AML-193 (cell line): ENCODE results near the gene KRT78.

Experiments
- DNase-seq, 2 experiments: peaks; one replicate each; lab custom pipeline; 2025; lab: John Stamatoyannopoulos, UW

Gene KRT78

GRCh38 chr12:52838609-52839435 is 10.0 kb downstream of the KRT78 start:
- DNase-seq = no peak

DNA sequence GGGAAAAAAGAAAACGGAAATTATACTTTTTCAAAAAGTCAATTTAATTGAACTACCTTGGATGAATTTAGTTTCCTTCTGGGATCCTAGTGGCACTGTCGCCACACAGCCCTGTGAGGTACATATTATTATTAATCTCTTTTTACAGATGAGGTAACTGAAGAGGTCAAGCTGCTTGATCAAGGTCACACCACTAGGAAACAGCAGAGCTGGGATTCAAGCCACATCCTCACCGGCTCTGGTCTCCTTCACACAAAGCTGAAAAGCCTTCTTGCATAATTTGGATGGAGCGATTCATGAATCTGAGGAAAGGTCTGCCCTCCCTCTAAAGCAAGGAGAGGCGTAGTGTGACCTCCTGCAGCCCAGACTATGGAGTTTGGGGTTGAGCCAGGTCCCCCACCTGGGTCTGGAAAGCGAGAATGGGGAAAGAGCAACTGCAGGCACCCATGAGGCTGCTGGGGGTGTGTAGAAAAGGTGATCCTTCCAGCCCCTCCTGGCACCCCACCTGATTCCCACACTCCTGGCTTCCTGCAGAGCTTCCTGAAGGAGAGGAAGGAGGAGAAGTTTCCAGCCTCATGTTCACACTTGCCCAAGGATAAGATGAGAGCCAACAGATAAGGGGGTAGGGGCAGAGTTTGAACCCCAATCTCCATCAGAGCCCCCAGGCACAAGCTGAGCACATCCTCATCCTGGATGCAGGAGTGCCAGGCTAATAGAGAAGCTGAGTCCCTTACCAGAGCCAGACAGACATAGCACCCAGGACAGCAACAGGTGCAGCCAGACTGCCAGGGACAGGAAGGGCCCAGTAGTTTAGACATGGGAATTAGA is 10.8 kb downstream of the KRT78 start:
- no peak for DNase-seq

DNA sequence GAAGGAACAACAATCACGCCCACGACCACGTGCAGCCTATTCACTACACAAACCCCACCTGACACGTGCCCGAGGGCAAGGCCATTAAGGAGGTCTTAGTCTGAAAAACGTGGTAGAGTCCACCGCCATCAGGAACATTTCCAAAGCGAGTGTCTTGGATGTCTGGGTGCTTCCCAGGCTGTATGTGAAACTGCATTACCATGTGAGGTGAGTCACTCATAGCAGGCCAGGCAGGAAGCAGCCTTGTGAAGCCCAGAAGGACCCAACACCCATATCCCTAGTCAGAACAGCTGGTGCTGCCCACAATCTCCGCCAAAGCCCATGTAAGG is 11.4 kb downstream of the KRT78 start:
- no peak for DNase-seq

DNA sequence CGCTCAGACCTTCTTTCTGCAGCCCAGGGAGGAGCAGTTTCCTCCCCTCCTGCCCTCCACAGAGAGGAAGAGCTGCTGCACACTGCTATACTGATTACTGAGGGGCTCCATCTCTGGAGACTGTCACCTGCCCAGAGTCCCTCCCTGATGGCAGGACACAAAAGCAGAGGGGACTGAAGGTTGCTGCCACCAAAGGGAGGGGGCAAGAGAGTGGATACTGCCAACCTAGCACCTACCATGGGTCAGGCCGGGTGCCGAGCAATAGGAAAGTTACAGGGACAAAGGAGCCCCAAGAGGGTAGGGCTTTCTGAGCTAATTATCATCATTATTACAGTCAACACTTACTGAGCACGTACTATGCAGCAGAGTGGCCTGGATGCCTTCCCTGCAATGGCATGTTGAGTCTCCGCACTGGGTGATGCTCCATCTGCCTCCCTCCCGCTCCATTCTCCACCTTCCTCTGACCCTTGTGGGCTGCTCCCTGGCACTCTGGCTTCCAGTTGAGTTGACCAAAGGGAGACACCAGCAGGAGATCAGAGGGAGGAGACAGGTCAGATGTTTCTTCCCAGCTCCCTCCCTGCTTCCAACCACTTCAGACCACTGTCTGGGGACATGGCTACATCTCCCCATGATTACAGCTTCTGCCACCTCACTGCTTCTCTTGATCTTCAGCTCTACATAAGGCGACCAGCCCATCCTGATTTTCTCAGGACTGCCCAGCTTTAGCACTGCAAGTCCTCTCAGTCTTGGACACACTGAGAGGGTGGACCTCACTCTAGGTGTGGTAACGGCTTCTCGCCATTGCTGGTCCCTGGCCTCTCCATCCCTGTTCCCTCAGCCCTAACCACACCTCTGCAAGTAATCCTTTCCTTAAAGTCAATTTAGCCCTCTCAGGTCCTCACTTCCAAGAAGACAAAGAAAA is 12.0 kb downstream of the KRT78 start:
- DNase-seq = no peak

DNA sequence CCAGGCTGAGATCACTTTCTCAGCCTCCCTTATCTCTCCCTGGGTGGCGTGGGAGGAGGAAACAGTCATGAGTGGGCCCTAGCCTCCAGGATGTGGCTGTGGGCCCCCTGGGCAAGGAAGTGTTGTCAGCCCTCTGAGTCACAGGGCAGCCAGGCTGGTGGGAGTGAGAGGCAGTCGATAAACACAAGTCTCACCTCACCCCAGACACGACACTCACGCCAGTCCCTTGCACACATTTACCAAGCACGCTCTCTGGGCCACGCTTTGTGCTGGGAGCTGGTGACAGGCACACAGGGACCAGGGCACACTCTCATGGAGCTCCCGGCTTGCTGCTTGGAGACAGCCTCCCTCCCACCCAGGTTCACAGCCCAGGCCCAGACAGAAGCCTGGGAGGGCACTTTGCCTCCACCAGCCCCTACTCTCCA is 12.7 kb downstream of the KRT78 start:
- DNase-seq = no peak

GRCh38 chr12:52835271-52836041 is 13.3 kb downstream of the KRT78 start:
- DNase-seq = no peak

DNA sequence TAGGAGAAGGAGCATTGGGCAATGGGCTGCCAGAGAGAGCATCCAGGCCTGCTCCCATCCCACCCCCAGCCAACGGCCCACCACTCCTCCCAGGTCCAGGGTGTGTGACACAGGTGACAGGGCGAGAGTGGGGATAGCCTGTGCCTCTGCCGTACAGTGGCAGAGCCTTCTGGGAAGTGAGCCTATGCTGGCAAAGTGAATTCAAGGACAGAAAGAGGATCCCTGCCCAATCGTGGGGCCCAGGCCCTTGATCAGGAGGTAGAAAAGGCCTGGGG is 14.1 kb downstream of the KRT78 start:
- DNase-seq = no peak

DNA sequence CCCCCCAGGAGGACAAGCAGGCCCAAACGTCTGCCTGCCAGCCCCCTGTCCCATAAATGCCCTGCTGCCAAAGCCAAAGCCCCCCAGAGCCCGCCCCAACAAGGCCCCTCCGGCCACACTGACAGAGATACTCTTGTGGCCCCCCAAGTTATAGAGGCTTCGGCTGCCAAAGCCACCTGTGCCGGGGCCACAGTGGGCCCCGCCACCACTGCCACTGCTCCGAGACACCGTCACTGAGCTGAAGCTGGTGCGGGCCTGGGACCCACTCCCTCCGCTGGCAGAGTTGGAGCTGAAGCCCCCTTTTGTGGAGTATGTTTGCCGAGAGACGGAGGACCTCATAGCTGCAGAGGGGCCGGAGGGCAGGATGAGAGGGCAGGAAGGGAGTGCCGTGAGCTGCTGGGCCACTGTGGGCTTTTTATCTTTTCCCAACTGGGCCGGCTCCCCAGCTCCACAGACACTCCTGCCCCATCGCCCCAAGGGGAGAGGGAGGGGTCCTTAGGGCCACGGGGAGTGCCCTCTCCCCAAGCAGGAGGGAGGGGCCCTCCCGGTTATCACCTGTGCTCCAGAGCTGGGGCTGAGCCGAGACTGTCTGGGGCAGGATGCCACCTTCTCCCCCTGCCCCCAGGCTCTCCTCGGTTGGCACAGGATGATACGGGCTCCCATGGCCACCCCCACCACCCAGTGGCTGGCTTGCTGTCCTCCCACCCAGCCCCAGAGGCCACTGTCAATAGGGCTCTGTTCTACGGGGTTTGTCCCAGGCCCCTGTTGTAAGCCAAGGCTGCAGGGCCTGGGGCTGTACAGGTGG is 14.7 kb downstream of the KRT78 start, which contains the start of gene KRT79:
Gene KRT79, minus strand, starts transcription at position 390 of the 805 bp plus-strand sequence. Its CDS starts 51 bp downstream, at position 339.
- no peak for DNase-seq

DNA sequence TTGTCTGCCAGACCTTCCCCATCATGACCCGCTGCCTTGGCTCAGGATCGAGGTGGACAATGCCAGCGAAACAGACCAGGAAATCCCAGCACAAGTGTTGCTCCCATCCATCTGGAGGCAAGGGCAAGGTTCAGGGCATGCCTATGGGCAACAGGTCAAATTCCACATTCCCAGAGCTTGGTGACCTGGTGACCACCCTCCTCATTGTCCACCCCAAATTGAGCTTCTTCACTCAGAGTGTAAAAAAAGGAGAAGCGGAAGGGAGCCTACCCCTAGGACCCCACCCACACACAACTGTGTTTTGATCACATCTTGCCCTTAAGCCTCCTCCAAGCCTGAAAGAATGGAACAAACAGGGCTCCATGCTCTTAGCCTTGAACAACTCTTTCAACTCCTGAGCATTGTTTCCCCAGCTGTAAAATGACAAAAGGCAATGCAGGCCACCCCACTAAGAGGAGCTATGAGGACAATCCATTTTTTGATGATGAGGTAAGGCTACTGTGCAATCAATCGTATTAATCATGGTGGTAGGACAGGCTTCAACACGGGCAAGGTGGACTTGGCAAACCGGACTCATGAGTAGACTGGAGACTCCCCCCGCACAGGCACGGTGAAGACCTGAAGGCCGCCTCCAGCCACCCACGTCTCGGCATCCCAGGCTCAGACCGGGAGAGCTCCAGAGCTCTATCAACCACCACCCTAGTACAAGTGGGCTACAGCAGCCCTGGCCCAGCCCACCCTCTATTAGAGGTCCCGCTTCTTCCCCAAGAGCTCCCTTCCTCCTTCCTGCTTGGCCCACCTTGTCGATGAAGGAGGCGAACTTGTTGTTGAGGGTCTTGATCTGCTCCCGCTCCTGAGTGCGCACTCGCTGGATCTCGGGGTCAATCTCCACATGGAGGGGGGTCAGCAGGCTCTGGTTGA is 15.5 kb downstream of the KRT78 start:
- no peak for DNase-seq

- no peak for DNase-seq
These were observed 16.3 kb downstream of the KRT78 start for GRCh38 chr12:52832451-52832850.

DNA sequence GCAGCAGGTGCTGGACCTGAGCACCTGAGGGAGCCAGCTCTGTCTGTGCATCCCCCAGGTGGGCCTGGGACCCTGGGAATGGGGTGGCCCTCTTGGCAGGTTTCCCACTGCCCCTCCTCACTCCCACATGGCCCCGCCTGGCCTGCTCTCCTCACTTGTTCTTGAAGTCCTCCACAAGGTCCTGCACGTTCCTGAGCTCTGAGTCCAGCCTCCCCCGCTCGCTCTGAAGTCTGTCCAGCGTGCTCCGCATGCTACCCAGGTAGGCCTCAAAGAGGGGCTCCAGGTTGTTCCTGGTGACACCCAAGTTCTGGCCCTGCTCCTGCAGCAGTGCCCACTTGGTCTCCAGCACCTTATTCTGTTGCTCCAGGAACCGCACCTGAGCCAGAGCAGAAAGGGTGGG is 17.5 kb downstream of the KRT78 start:
- no peak for DNase-seq

- no peak for DNase-seq
These were observed 18.6 kb downstream of the KRT78 start for GRCh38 chr12:52829986-52830770.

GRCh38 chr12:52828591-52829021 is 20.2 kb downstream of the KRT78 start:
- DNase-seq = no peak

- DNase-seq = no peak
These were observed 20.6 kb downstream of the KRT78 start for GRCh38 chr12:52828156-52828555.

DNA sequence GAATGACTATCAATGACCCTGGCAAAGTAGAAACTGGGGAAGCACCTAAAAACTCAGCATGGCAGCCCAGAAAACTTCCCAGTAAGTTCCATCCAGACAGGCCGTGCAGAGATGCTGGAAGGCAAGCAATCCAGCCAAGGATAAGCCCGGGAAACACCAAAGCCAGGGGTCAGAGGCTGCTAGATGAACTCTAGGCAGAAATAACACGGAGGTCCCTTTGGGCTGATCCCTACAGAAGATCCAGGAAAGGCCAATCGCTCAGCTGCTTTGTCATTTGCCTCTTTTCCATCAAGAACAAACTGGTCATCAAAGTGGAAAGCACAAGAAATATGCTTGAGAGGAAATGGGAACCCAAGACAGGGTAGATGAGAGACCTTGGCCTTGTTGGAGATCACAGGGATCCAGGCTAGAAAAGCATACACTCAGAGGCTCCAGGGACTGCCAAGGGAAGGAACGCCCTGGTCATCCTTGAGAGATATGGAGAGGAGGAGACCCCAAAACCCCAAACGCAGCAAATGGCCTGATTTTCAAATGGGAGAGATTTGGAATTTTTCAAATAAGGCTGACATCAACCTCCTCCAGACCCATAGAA is 21.2 kb downstream of the KRT78 start:
- no peak for DNase-seq

DNA sequence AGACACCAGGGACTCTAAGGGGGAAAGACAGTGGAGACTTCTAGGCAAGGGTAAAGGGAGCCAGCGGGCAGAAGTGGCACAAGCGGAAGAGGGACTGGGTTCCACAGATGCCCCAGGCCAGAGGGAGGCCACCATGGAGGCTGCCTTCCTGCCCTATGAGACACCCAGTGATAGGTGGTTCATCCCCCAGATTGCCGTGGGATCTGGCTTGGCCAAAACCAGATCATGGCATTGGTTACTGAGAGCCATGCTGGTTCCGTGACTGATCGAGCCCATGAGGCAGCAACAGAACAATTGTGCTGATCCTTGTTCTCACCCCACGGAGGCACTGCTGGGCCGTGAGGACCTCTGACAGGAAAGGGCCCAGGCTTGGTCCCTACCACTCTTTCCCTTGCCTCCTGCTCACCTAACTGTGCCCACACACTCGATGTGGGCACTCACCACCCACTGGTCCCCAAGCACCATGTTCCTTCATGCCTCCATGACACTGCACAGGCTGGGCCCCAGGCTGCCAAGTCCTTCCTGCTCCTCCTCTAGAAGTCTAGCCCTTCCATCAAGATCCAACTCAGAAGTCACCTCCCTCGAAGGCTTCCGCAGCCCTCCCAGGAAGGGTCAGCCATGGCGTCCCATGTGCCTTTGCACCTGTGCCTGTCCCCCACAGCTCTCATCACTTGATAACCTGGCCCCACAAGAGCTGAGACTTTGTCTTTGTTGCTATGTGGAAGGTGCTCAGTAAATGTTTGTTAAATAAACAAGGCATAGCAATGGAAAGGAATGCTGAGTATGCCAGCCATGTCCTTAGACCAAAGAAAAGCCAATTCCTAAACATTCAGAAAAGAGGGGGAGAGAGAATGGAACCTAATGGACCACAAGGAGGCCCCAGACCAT is 21.9 kb downstream of the KRT78 start:
- DNase-seq = no peak

DNA sequence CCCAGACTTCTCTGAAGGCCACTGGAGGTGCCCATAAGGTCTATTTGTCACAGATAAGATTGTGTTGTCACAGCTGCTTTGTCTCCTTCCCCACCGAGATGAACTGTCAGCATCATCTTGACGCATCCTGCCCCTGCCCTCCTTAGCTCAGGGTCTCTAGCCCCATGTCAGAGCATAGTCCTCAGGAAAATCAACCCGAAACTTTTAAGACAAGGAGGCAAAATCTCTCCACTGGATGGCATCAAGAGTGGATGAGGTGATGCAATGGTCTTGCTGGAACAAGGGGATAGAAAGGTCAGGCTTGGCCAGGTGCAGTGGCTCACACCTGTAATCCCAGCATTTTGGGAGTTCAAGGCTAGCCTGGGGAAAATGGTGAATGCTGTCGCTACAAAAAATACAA is 22.8 kb downstream of the KRT78 start:
- DNase-seq = no peak
